GM23248 (cell line): Measurements from ENCODE around the gene GABBR1.

Experiments used
- EZH2 ChIP-seq: fragments of 200-600 bp; sonication (generic); IDR thresholded peaks from 2 replicates; pipeline ENCODE4 v1.6.1; 2018; ENCODE audit warnings: antibody characterized with exemption, mild to moderate bottlenecking; ENCODE audit not compliant: insufficient read depth, poor library complexity, severe bottlenecking
- EZH2phosphoT487 ChIP-seq: fragments of 200-600 bp; sonication (generic); IDR thresholded peaks from 2 replicates; pipeline ENCODE4 v1.6.1; 2018; ENCODE audit warnings: antibody characterized with exemption, moderate library complexity, mild to moderate bottlenecking, low read depth; ENCODE audit not compliant: insufficient read depth

- TF ChIP-seq EZH2 (no peak), EZH2phosphoT487 (no peak)
Measured at GRCh38 chr6:29656798-29657197, 23.8 kb upstream of the GABBR1 start, which contains the start of gene MOG.
